Neural cell (in vitro differentiated cells): ENCODE measurements around the gene MAGEA4. TPM values are rescaled to one million over a fixed set of nuclear protein-coding genes. Genes with fewer than 3 reads are reported as not detected.

Source experiments
- H2AFZ ChIP-seq: fragments of 200-600, 300-800 bp; sonication (generic), shearing (Covaris generic); 2 replicates; pipeline ENCODE4 v1.6.0; 2014; ENCODE audit warnings: low read depth, mild to moderate bottlenecking, antibody characterized with exemption, low read length, moderate library complexity
- H3F3A ChIP-seq: fragments of 200-600 bp; shearing (Covaris generic); 2 replicates; pipeline ENCODE4 v1.6.1; 2016; ENCODE audit warnings: mild to moderate bottlenecking, moderate library complexity, mixed read lengths, antibody characterized with exemption, low read length; ENCODE audit not compliant: insufficient read depth, poor library complexity, severe bottlenecking
- H3K27ac ChIP-seq: fragments of 200-600, 300-800 bp; sonication (generic), shearing (Covaris generic); 2 replicates; pipeline ENCODE4 v1.5.1; 2014; ENCODE audit warnings: mild to moderate bottlenecking, low read length, moderate library complexity
- H3K27me3 ChIP-seq: fragments of 300-800, 200-600 bp; sonication (generic), shearing (Covaris generic); 2 replicates; pipeline ENCODE4 v1.6.0; 2014; ENCODE audit warnings: mild to moderate bottlenecking, low read depth, low read length, moderate library complexity; ENCODE audit not compliant: insufficient read depth
- H3K36me3 ChIP-seq: fragments of 300-800, 200-600 bp; sonication (generic), shearing (Covaris generic); 2 replicates; pipeline ENCODE4 v1.5.1; 2014; ENCODE audit warnings: mild to moderate bottlenecking, antibody characterized with exemption, low read length, moderate library complexity; ENCODE audit not compliant: insufficient read depth
- H3K4me2 ChIP-seq: fragments of 300-800, 200-600 bp; sonication (generic), shearing (Covaris generic); 2 replicates; pipeline ENCODE4 v1.6.0; 2014; ENCODE audit warnings: mild to moderate bottlenecking, low read length
- H3K4me3 ChIP-seq: fragments of 300-800, 200-600 bp; sonication (generic), shearing (Covaris generic); 2 replicates; pipeline ENCODE4 v1.5.1; 2014; ENCODE audit warnings: mild to moderate bottlenecking, low read length, moderate library complexity
- H3K79me2 ChIP-seq: fragments of 200-600 bp; shearing (Covaris generic); replicated peaks from 2 replicates; pipeline ENCODE4 v1.6.0; 2014; ENCODE audit warnings: mild to moderate bottlenecking, low read length, moderate library complexity; ENCODE audit not compliant: insufficient read depth
- H3K9ac ChIP-seq: fragments of 300-800, 200-600 bp; sonication (generic), shearing (Covaris generic); 2 replicates; pipeline ENCODE4 v1.6.1; 2016; ENCODE audit warnings: mild to moderate bottlenecking, low read length, mixed read lengths
- H3K9me2 ChIP-seq: fragments of 200-600 bp; shearing (Covaris generic); 2 replicates; pipeline ENCODE4 v1.6.1; 2016; ENCODE audit warnings: mild to moderate bottlenecking, low read length, mixed read lengths; ENCODE audit not compliant: insufficient read depth
- H3K9me3 ChIP-seq: fragments of 200-600, 300-800 bp; sonication (generic), shearing (Covaris generic); 2 replicates; pipeline ENCODE4 v1.6.1; 2016; ENCODE audit warnings: mild to moderate bottlenecking, mixed run types, low read length, moderate library complexity, mixed read lengths
- H4K20me1 ChIP-seq: fragments of 200-600 bp; shearing (Covaris generic); 2 replicates; pipeline ENCODE4 v1.6.1; 2016; ENCODE audit warnings: mild to moderate bottlenecking, mixed run types; ENCODE audit not compliant: insufficient read depth
- EP300 ChIP-seq: fragments of 450-650 bp; conservative IDR thresholded peaks from 2 replicates; pipeline ENCODE4 v1.6.1; 2014; ENCODE audit warnings: antibody characterized with exemption, mild to moderate bottlenecking, moderate library complexity; ENCODE audit not compliant: poor library complexity, severe bottlenecking
- EZH2 ChIP-seq: fragments of 200-600, 300-800 bp; shearing (Covaris generic), sonication (generic); IDR thresholded peaks from 2 replicates; pipeline ENCODE4 v1.6.1; 2014; ENCODE audit warnings: antibody characterized with exemption, low read length, borderline replicate concordance, mild to moderate bottlenecking; ENCODE audit not compliant: insufficient read depth, poor library complexity, severe bottlenecking
- MXI1 ChIP-seq: fragments of 450-650 bp; conservative IDR thresholded peaks from 2 replicates; pipeline ENCODE4 v1.6.1; 2014; ENCODE audit warnings: antibody characterized with exemption, mild to moderate bottlenecking; ENCODE audit not compliant: poor library complexity, severe bottlenecking
- POLR2AphosphoS5 ChIP-seq: IDR thresholded peaks from 2 replicates; pipeline ENCODE4 v1.6.1; 2012
- RAD21 ChIP-seq: fragments of 450-650 bp; conservative IDR thresholded peaks from 2 replicates; pipeline ENCODE4 v1.6.1; 2014; ENCODE audit warnings: antibody characterized with exemption, mild to moderate bottlenecking, moderate library complexity
- SMC3 ChIP-seq: fragments of 450-650 bp; conservative IDR thresholded peaks from 2 replicates; pipeline ENCODE4 v1.6.1; 2014; ENCODE audit warnings: antibody characterized with exemption, mild to moderate bottlenecking, moderate library complexity; ENCODE audit not compliant: poor library complexity
- TAF1 ChIP-seq: IDR thresholded peaks from 2 replicates; pipeline ENCODE4 v1.6.1; 2012; ENCODE audit warnings: low read depth
- polyA plus RNA-seq: library from polyadenylated mRNA; depleted of rRNA; stranded (reverse); fragments of >200 nt; gene quantifications from 2 replicates; pipeline ENCODE4 v1.2.3, GENCODE V29; 2014
- TF ChIP-seq, protein P1 (sequence below): fragments of 450-650 bp; IDR thresholded peaks from 2 replicates; pipeline ENCODE4 v1.5.1; 2014; ENCODE audit warnings: antibody characterized with exemption, mild to moderate bottlenecking, moderate library complexity; ENCODE audit not compliant: poor library complexity, severe bottlenecking
- TF ChIP-seq, protein P2 (sequence below): IDR thresholded peaks from 2 replicates; pipeline ENCODE4 v1.6.1; 2012; ENCODE audit warnings: borderline replicate concordance

Gene MAGEA4
- polyA plus RNA-seq, 1 donor from 2014 or later, result not detected

DNA sequence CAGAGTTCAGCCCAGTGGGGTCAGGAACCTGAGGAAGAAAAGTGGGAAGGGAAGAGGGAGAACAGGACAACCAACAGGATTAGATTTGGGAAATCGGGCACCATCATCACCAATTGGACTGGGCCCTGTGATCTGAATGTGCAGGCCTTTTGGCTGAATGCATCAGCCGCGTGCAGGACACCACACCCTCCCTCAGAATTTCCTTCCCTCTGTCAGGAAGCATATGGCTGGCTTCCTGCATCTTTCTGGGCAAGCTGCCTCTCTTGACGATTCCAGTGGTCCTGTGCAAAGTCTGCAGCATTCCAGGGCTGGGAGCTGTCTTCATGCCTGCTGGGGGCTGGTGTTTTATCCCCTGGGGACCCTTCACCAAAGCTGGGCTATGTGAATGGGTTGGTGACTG, 16.4 kb downstream of the MAGEA4 start:
- Histone ChIP-seq H3K27me3 (no peaks in the 10 kb centered on the region), H3K9ac (no peak overlapping the region), H2AFZ (no peak overlapping the region), H3K36me3 (no peaks in the 10 kb centered on the region), H3F3A (no peaks in the 10 kb centered on the region), H3K27ac (no peak overlapping the region), H3K9me2 (no peaks in the 10 kb centered on the region), H3K9me3 (no peaks in the 10 kb centered on the region), H3K79me2 (no peaks in the 10 kb centered on the region), H4K20me1 (no peaks in the 10 kb centered on the region), H3K4me2 (no peak overlapping the region), H3K4me3 (no peak overlapping the region)
- TF ChIP-seq MXI1 (no peak), TAF1 (no peak), EP300 (no peak)

DNA sequence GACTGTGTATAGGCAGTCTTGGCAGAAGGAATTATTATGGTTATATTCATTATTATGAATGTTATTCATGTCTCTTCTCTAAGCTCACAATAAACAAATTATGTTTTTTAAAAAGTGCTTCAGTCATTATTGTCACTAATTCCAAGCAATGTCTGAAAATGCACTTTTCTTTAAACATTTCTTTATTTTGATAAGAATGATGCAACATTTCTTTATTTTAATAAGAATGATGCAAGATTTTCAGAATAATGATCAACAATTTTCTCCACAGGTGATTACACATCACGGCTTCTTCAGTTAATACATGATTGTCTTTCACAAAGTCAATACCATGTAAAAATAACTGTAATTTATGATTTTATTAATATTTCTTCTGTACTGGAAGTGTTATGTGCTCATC, 22.7 kb downstream of the MAGEA4 start:
- no peaks in the 10 kb centered on the region for H3K9me3 ChIP-seq
- H3K36me3 ChIP-seq, result no peaks in the 10 kb centered on the region
- TF ChIP-seq POLR2AphosphoS5 (no peak), TAF1 (no peak), EP300 (no peak), RAD21 (no peak), MXI1 (no peak), SMC3 (no peak), EZH2 (no peak)
- TF ChIP-seq, protein P1, sequence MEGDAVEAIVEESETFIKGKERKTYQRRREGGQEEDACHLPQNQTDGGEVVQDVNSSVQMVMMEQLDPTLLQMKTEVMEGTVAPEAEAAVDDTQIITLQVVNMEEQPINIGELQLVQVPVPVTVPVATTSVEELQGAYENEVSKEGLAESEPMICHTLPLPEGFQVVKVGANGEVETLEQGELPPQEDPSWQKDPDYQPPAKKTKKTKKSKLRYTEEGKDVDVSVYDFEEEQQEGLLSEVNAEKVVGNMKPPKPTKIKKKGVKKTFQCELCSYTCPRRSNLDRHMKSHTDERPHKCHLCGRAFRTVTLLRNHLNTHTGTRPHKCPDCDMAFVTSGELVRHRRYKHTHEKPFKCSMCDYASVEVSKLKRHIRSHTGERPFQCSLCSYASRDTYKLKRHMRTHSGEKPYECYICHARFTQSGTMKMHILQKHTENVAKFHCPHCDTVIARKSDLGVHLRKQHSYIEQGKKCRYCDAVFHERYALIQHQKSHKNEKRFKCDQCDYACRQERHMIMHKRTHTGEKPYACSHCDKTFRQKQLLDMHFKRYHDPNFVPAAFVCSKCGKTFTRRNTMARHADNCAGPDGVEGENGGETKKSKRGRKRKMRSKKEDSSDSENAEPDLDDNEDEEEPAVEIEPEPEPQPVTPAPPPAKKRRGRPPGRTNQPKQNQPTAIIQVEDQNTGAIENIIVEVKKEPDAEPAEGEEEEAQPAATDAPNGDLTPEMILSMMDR, result no peak
- TF ChIP-seq, protein P2, sequence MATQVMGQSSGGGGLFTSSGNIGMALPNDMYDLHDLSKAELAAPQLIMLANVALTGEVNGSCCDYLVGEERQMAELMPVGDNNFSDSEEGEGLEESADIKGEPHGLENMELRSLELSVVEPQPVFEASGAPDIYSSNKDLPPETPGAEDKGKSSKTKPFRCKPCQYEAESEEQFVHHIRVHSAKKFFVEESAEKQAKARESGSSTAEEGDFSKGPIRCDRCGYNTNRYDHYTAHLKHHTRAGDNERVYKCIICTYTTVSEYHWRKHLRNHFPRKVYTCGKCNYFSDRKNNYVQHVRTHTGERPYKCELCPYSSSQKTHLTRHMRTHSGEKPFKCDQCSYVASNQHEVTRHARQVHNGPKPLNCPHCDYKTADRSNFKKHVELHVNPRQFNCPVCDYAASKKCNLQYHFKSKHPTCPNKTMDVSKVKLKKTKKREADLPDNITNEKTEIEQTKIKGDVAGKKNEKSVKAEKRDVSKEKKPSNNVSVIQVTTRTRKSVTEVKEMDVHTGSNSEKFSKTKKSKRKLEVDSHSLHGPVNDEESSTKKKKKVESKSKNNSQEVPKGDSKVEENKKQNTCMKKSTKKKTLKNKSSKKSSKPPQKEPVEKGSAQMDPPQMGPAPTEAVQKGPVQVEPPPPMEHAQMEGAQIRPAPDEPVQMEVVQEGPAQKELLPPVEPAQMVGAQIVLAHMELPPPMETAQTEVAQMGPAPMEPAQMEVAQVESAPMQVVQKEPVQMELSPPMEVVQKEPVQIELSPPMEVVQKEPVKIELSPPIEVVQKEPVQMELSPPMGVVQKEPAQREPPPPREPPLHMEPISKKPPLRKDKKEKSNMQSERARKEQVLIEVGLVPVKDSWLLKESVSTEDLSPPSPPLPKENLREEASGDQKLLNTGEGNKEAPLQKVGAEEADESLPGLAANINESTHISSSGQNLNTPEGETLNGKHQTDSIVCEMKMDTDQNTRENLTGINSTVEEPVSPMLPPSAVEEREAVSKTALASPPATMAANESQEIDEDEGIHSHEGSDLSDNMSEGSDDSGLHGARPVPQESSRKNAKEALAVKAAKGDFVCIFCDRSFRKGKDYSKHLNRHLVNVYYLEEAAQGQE, result no peak
- H2AFZ ChIP-seq, result no peak overlapping the region
- H3K79me2 ChIP-seq, result no peaks in the 10 kb centered on the region
- H3F3A ChIP-seq, result no peaks in the 10 kb centered on the region
- H4K20me1 ChIP-seq, result no peaks in the 10 kb centered on the region
- no peak overlapping the region for H3K4me3 ChIP-seq
- H3K9ac ChIP-seq, result no peak overlapping the region
- H3K27ac ChIP-seq, result no peak overlapping the region
- no peak overlapping the region for H3K4me2 ChIP-seq
- no peaks in the 10 kb centered on the region for H3K9me2 ChIP-seq
- H3K27me3 ChIP-seq, result no peaks in the 10 kb centered on the region

DNA sequence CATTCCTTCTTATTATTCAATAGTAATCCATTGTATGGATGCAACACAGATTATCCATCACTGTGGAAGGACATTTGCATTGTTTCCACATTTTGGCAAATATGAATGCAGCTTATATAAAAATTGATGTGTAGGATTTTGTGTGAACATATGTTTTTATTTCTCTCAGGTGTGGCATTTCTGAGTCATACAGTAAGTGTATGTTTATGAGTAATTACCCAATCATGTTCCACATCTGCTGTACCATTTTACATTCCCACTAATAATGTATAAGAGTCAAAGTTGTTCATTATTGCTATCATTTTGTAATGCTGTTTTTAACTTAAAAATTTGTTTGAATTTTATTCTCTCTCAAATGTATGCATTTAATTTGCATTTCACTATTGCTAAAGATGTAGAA, 25.5 kb downstream of the MAGEA4 start:
- Histone ChIP-seq H3K9me3 (no peaks in the 10 kb centered on the region), H3K27me3 (no peaks in the 10 kb centered on the region), H2AFZ (no peak overlapping the region)

More for the DNA sequence above, 25.5 kb downstream of the MAGEA4 start:
- Histone ChIP-seq H3K9me2 (no peaks in the 10 kb centered on the region), H3K4me2 (no peak overlapping the region), H3K27ac (no peak overlapping the region), H3K4me3 (no peak overlapping the region), H3K36me3 (no peaks in the 10 kb centered on the region), H3K79me2 (no peaks in the 10 kb centered on the region), H3K9ac (no peak overlapping the region), H3F3A (no peaks in the 10 kb centered on the region), H4K20me1 (no peaks in the 10 kb centered on the region)
- TF ChIP-seq, protein P1, result no peak
- TF ChIP-seq, protein P2, result no peak
- TF ChIP-seq TAF1 (no peak), POLR2AphosphoS5 (no peak), SMC3 (no peak), RAD21 (no peak)
